ENCODE measurements around the gene CNN3. TPM values are rescaled to one million over a fixed set of nuclear protein-coding genes. Genes with fewer than 3 reads are reported as not detected.

The CNN3 gene
- polyA plus RNA-seq, 4 donors = 53.5 to 155 (median 95.2) TPM

GRCh38 chr1:94884507-94884906 is 42.4 kb downstream of the CNN3 start:
- no peak for DNase-seq
- Histone ChIP-seq H3K9me3 (ENCODE audit: control insufficient read depth in 2 of 2, insufficient read depth in 1 of 2, low read depth in 1 of 2, low read length in 1 of 2) (no peaks in the 10 kb centered on the region), H3K4me1 (ENCODE audit: control insufficient read depth in 3 of 3, insufficient read depth in 2 of 3, low read depth in 1 of 3, low read length in 2 of 3) (no peaks in the 10 kb centered on the region), H3K4me3 (ENCODE audit: low read depth in 1 of 3, low read length in 3 of 3) (no peak overlapping the region), H3K27ac (ENCODE audit: low read depth in 1 of 3, low read length in 2 of 3) (peak overlapping the region in 2 of 3 donors; percentile 58 to 67), H3K27me3 (ENCODE audit: control insufficient read depth in 3 of 3, insufficient read depth in 3 of 3, low read length in 3 of 3) (no peaks in the 10 kb centered on the region), H3K36me3 (ENCODE audit: control insufficient read depth in 3 of 3, insufficient read depth in 2 of 3, low read depth in 1 of 3, low read length in 3 of 3) (peaks cover 0 to 39% (median 0%) of the 10 kb centered on the region in 3 donors)
- 66 to 87% (median 82%) methylated on average over 6 of the region's 6 CpGs for WGBS, 3 donors
- no peak for FAIRE-seq

GRCh38 chr1:94884106-94884505 is 42.8 kb downstream of the CNN3 start:
- Histone ChIP-seq H3K4me1 (ENCODE audit: control insufficient read depth in 3 of 3, insufficient read depth in 2 of 3, low read depth in 1 of 3, low read length in 2 of 3) (no peaks in the 10 kb centered on the region), H3K36me3 (ENCODE audit: control insufficient read depth in 3 of 3, insufficient read depth in 2 of 3, low read depth in 1 of 3, low read length in 3 of 3) (peaks cover 0 to 39% (median 0%) of the 10 kb centered on the region in 3 donors), H3K27ac (ENCODE audit: low read depth in 1 of 3, low read length in 2 of 3) (peak overlapping the region in 2 of 3 donors; percentile 58 to 67), H3K4me3 (ENCODE audit: low read depth in 1 of 3, low read length in 3 of 3) (no peak overlapping the region), H3K27me3 (ENCODE audit: control insufficient read depth in 3 of 3, insufficient read depth in 3 of 3, low read length in 3 of 3) (no peaks in the 10 kb centered on the region), H3K9me3 (ENCODE audit: control insufficient read depth in 2 of 2, insufficient read depth in 1 of 2, low read depth in 1 of 2, low read length in 1 of 2) (no peaks in the 10 kb centered on the region)
- 51 to 71% (median 66%) methylated on average over 6 of the region's 6 CpGs for WGBS, 3 donors
- FAIRE-seq (no peak), DNase-seq (no peak)

- Histone ChIP-seq H3K27ac (ENCODE audit: low read depth in 1 of 3, low read length in 2 of 3) (peak overlapping the region in 1 of 3 donors; percentile 4), H3K9me3 (ENCODE audit: control insufficient read depth in 2 of 2, insufficient read depth in 1 of 2, low read depth in 1 of 2, low read length in 1 of 2) (no peaks in the 10 kb centered on the region), H3K27me3 (ENCODE audit: control insufficient read depth in 3 of 3, insufficient read depth in 3 of 3, low read length in 3 of 3) (no peaks in the 10 kb centered on the region), H3K36me3 (ENCODE audit: control insufficient read depth in 3 of 3, insufficient read depth in 2 of 3, low read depth in 1 of 3, low read length in 3 of 3) (peaks cover 0 to 39% (median 0%) of the 10 kb centered on the region in 3 donors), H3K4me1 (ENCODE audit: control insufficient read depth in 3 of 3, insufficient read depth in 2 of 3, low read depth in 1 of 3, low read length in 2 of 3) (no peaks in the 10 kb centered on the region), H3K4me3 (ENCODE audit: low read depth in 1 of 3, low read length in 3 of 3) (no peak overlapping the region)
- no peak for FAIRE-seq
- 33 to 62% (median 60%) methylated on average over 4 of the region's 4 CpGs for WGBS, 3 donors
- DNase-seq = no peak
Observed at GRCh38 chr1:94883691-94884090, 43.2 kb downstream of the CNN3 start.

- Histone ChIP-seq H3K27me3 (ENCODE audit: control insufficient read depth in 3 of 3, insufficient read depth in 3 of 3, low read length in 3 of 3) (no peaks in the 10 kb centered on the region), H3K27ac (ENCODE audit: low read depth in 1 of 3, low read length in 2 of 3) (no peak overlapping the region), H3K4me1 (ENCODE audit: control insufficient read depth in 3 of 3, insufficient read depth in 2 of 3, low read depth in 1 of 3, low read length in 2 of 3) (no peaks in the 10 kb centered on the region), H3K9me3 (ENCODE audit: control insufficient read depth in 2 of 2, insufficient read depth in 1 of 2, low read depth in 1 of 2, low read length in 1 of 2) (no peaks in the 10 kb centered on the region), H3K4me3 (ENCODE audit: low read depth in 1 of 3, low read length in 3 of 3) (no peak overlapping the region), H3K36me3 (ENCODE audit: control insufficient read depth in 3 of 3, insufficient read depth in 2 of 3, low read depth in 1 of 3, low read length in 3 of 3) (peaks cover 0 to 58% (median 2%) of the 10 kb centered on the region in 3 donors)
- WGBS, 3 donors = 95 to 97% (median 96%) methylated on average over 5 of the region's 5 CpGs
- DNase-seq (no peak), FAIRE-seq (no peak)
Observed at GRCh38 chr1:94878329-94878728, 48.6 kb downstream of the CNN3 start.

GRCh38 chr1:94876362-94876761 is 50.5 kb downstream of the CNN3 start:
- H3K4me1 ChIP-seq (ENCODE audit: control insufficient read depth in 3 of 3, insufficient read depth in 2 of 3, low read depth in 1 of 3, low read length in 2 of 3) = peaks cover 0 to 4% (median 0%) of the 10 kb centered on the region in 3 donors
- no peak overlapping the region for H3K27ac ChIP-seq (ENCODE audit: low read depth in 1 of 3, low read length in 2 of 3)
- no peaks in the 10 kb centered on the region for H3K27me3 ChIP-seq (ENCODE audit: control insufficient read depth in 3 of 3, insufficient read depth in 3 of 3, low read length in 3 of 3)
- FAIRE-seq (no peak), DNase-seq (no peak)
- 90 to 92% (median 91%) methylated on average over 3 of the region's 3 CpGs for WGBS, 3 donors
- peaks cover 0 to 50% (median 4%) of the 10 kb centered on the region in 3 donors for H3K36me3 ChIP-seq (ENCODE audit: control insufficient read depth in 3 of 3, insufficient read depth in 2 of 3, low read depth in 1 of 3, low read length in 3 of 3)
- no peak overlapping the region for H3K4me3 ChIP-seq (ENCODE audit: low read depth in 1 of 3, low read length in 3 of 3)
- H3K9me3 ChIP-seq (ENCODE audit: control insufficient read depth in 2 of 2, insufficient read depth in 1 of 2, low read depth in 1 of 2, low read length in 1 of 2) = no peaks in the 10 kb centered on the region

- Histone ChIP-seq H3K27me3 (ENCODE audit: control insufficient read depth in 3 of 3, insufficient read depth in 3 of 3, low read length in 3 of 3) (no peaks in the 10 kb centered on the region), H3K27ac (ENCODE audit: low read depth in 1 of 3, low read length in 2 of 3) (no peak overlapping the region), H3K36me3 (ENCODE audit: control insufficient read depth in 3 of 3, insufficient read depth in 2 of 3, low read depth in 1 of 3, low read length in 3 of 3) (peaks cover 0 to 51% (median 5%) of the 10 kb centered on the region in 3 donors), H3K4me1 (ENCODE audit: control insufficient read depth in 3 of 3, insufficient read depth in 2 of 3, low read depth in 1 of 3, low read length in 2 of 3) (peaks cover 0 to 4% (median 0%) of the 10 kb centered on the region in 3 donors), H3K4me3 (ENCODE audit: low read depth in 1 of 3, low read length in 3 of 3) (no peak overlapping the region), H3K9me3 (ENCODE audit: control insufficient read depth in 2 of 2, insufficient read depth in 1 of 2, low read depth in 1 of 2, low read length in 1 of 2) (no peaks in the 10 kb centered on the region)
- no peak for FAIRE-seq
- no peak for DNase-seq
- 70 to 84% (median 83%) methylated on average over 4 of the region's 4 CpGs for WGBS, 3 donors
Observed at GRCh38 chr1:94875794-94876193, 51.1 kb downstream of the CNN3 start.

- Histone ChIP-seq H3K36me3 (ENCODE audit: control insufficient read depth in 3 of 3, insufficient read depth in 2 of 3, low read depth in 1 of 3, low read length in 3 of 3) (peaks cover 0 to 53% (median 5%) of the 10 kb centered on the region in 3 donors), H3K4me1 (ENCODE audit: control insufficient read depth in 3 of 3, insufficient read depth in 2 of 3, low read depth in 1 of 3, low read length in 2 of 3) (peaks cover 0 to 4% (median 0%) of the 10 kb centered on the region in 3 donors), H3K4me3 (ENCODE audit: low read depth in 1 of 3, low read length in 3 of 3) (no peak overlapping the region), H3K27ac (ENCODE audit: low read depth in 1 of 3, low read length in 2 of 3) (no peak overlapping the region), H3K9me3 (ENCODE audit: control insufficient read depth in 2 of 2, insufficient read depth in 1 of 2, low read depth in 1 of 2, low read length in 1 of 2) (no peaks in the 10 kb centered on the region), H3K27me3 (ENCODE audit: control insufficient read depth in 3 of 3, insufficient read depth in 3 of 3, low read length in 3 of 3) (no peaks in the 10 kb centered on the region)
- 94 to 98% (median 98%) methylated on average over 6 of the region's 6 CpGs for WGBS, 3 donors
- no peak for DNase-seq
- FAIRE-seq = no peak
Observed at GRCh38 chr1:94874423-94874822, 52.5 kb downstream of the CNN3 start.

- no peaks in the 10 kb centered on the region for H3K9me3 ChIP-seq (ENCODE audit: control insufficient read depth in 2 of 2, insufficient read depth in 1 of 2, low read depth in 1 of 2, low read length in 1 of 2)
- no peak for DNase-seq
- H3K27ac ChIP-seq (ENCODE audit: low read depth in 1 of 3, low read length in 2 of 3) = no peak overlapping the region
- H3K4me1 ChIP-seq (ENCODE audit: control insufficient read depth in 3 of 3, insufficient read depth in 2 of 3, low read depth in 1 of 3, low read length in 2 of 3) = peaks cover 0 to 4% (median 0%) of the 10 kb centered on the region in 3 donors
- WGBS, 3 donors = 73 to 85% (median 83%) methylated on average over 7 of the region's 7 CpGs
- H3K4me3 ChIP-seq (ENCODE audit: low read depth in 1 of 3, low read length in 3 of 3) = no peak overlapping the region
- peaks cover 0 to 54% (median 6%) of the 10 kb centered on the region in 3 donors for H3K36me3 ChIP-seq (ENCODE audit: control insufficient read depth in 3 of 3, insufficient read depth in 2 of 3, low read depth in 1 of 3, low read length in 3 of 3)
- no peaks in the 10 kb centered on the region for H3K27me3 ChIP-seq (ENCODE audit: control insufficient read depth in 3 of 3, insufficient read depth in 3 of 3, low read length in 3 of 3)
- FAIRE-seq = no peak
Observed at GRCh38 chr1:94873520-94874351, 53.2 kb downstream of the CNN3 start.

All from small intestine (tissue), 7 donors.